Choroid plexus epithelial cell (primary cell): ENCODE measurements around the gene ARHGAP26.
A peak's percentile ranks its signal among the peaks of the same experiment; 100 is the strongest.
"Not testable (repeated sequence)": the region's sequence is repeated elsewhere in the genome, so short reads cannot be mapped to it uniquely, and the experiment has no call there.

Source experiments
- DNase-seq: peaks from one replicate; pipeline ENCODE4 v3.0.0-alpha.2; 2010; ENCODE audit warnings: low read depth
- H3K4me3 ChIP-seq: 2 replicates; pipeline ENCODE4 v1.5.1; 2011; ENCODE audit warnings: low read depth, mild to moderate bottlenecking, control low read depth, low read length, moderate library complexity
- CTCF ChIP-seq: conservative IDR thresholded peaks from 2 replicates; pipeline ENCODE4 v1.5.1; 2011; ENCODE audit warnings: low read depth, mild to moderate bottlenecking, control low read depth, inconsistent platforms, low read length, moderate library complexity

ARHGAP26 gene

GRCh38 chr5:142994218-142994617 is 224.0 kb downstream of the ARHGAP26 start:
- no peak for TF ChIP-seq CTCF
- H3K4me3 ChIP-seq, result no peak overlapping the region
- no peak for DNase-seq

- not testable (repeated sequence) for DNase-seq, H3K4me3 ChIP-seq
These were observed 225.4 kb downstream of the ARHGAP26 start for GRCh38 chr5:142995621-142996020.

GRCh38 chr5:142997591-142997990 is 227.4 kb downstream of the ARHGAP26 start:
- DNase-seq, result no peak

GRCh38 chr5:142998316-142999020 is 228.3 kb downstream of the ARHGAP26 start:
- TF ChIP-seq CTCF, result no peak
- no peak for DNase-seq
- H3K4me3 ChIP-seq, result no peak overlapping the region

More at GRCh38 chr5:142997591-142997990, 227.4 kb downstream of the ARHGAP26 start:
- TF ChIP-seq CTCF, result no peak
- no peak overlapping the region for H3K4me3 ChIP-seq

- H3K4me3 ChIP-seq, DNase-seq: not testable (repeated sequence)
These were observed 230.4 kb downstream of the ARHGAP26 start for GRCh38 chr5:143000551-143000950.

GRCh38 chr5:143001764-143002351 is 231.7 kb downstream of the ARHGAP26 start:
- peak; percentile 67 for DNase-seq
- TF ChIP-seq CTCF, result no peak

GRCh38 chr5:143002459-143003327 is 232.5 kb downstream of the ARHGAP26 start:
- peak; percentile 69 for TF ChIP-seq CTCF
- H3K4me3 ChIP-seq, result no peak overlapping the region
- DNase-seq, result peak; percentile 94

More at GRCh38 chr5:143001764-143002351, 231.7 kb downstream of the ARHGAP26 start:
- no peak overlapping the region for H3K4me3 ChIP-seq
